ENCODE results near the gene SMNDC1.
"Not testable (repeated sequence)": the region's sequence is repeated elsewhere in the genome, so short reads cannot be mapped to it uniquely, and the experiment has no call there.

SMNDC1 gene

DNA sequence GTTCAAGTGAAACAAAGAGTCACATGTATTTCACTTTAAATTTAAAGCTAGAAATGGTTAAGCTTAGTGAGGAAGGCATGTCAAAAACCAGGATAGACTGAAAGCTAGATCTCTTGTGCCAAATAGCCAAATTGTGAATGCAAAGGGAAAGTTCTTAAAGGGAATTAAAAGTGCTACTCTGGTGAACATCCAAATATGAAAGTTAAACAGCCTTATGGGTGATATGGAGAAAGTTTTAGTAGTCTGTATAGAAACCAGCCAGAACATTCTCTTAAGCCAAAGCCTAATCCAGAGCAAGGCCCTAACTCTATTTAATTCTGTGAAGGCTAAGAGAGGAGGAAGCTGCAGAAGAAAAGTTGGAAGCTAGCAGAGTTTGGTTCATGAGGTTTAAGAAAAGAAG is 50.3 kb downstream of the SMNDC1 start:
- Histone ChIP-seq H2AK5ac (ENCODE audit: low read length) (no peak overlapping the region), H4K8ac (ENCODE audit: low read depth, low read length) (no peak overlapping the region), H4K5ac (ENCODE audit: low read length) (no peak overlapping the region), H3K79me1 (ENCODE audit: low read length) (no peaks in the 10 kb centered on the region), H3K36me3 (ENCODE audit: control insufficient read depth, insufficient read depth, low read length) (no peaks in the 10 kb centered on the region), H2BK120ac (ENCODE audit: low read depth, low read length) (no peak overlapping the region), H3K4me3 (ENCODE audit: low read length) (no peak overlapping the region), H3K4ac (ENCODE audit: low read depth, low read length) (no peak overlapping the region), H3K23ac (ENCODE audit: low read length) (no peak overlapping the region), H3K56ac (ENCODE audit: low read length) (no peak overlapping the region), H3K18ac (ENCODE audit: low read length) (no peak overlapping the region), H2BK15ac (replicated peaks; ENCODE audit: low read depth) (no peak overlapping the region), H3K9ac (ENCODE audit: low read length) (no peak overlapping the region), H2BK5ac (ENCODE audit: low read length) (no peak overlapping the region), H3K4me1 (ENCODE audit: control insufficient read depth, low read depth, low read length) (no peaks in the 10 kb centered on the region), H3K4me2 (ENCODE audit: low read length) (no peak overlapping the region), H3K79me2 (ENCODE audit: control insufficient read depth, insufficient read depth, low read length) (no peaks in the 10 kb centered on the region), H3K27me3 (ENCODE audit: insufficient read depth, low read length, poor library complexity) (no peaks in the 10 kb centered on the region), H3K27ac (ENCODE audit: low read depth, low read length) (no peak overlapping the region)
- DNase-seq: no peak

DNA sequence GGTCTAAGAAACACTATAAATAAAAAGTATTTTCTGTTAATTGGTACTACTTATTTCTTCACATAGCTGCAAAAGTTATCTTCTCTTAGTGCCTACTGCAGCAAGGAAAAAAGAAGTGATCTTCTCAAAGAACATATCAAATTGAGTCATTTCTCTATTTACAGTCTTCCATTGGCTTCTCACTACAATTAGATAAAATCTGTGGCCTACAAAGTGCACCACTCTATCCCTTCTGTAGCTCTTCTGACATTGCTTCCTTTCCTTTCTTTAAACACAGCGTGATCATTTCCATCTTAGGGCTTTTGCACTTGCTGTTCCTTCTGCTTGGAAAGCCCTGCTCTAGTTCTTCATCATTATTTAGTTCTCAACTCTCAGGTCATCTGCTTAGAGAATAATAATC is 52.6 kb downstream of the SMNDC1 start:
- Histone ChIP-seq H3K79me1 (ENCODE audit: low read length) (no peaks in the 10 kb centered on the region), H3K4me2 (ENCODE audit: low read length) (no peak overlapping the region), H4K5ac (ENCODE audit: low read length) (no peak overlapping the region), H2AK5ac (ENCODE audit: low read length) (no peak overlapping the region), H3K4me1 (ENCODE audit: control insufficient read depth, low read depth, low read length) (no peaks in the 10 kb centered on the region), H3K79me2 (ENCODE audit: control insufficient read depth, insufficient read depth, low read length) (no peaks in the 10 kb centered on the region), H3K9ac (ENCODE audit: low read length) (no peak overlapping the region), H3K56ac (ENCODE audit: low read length) (no peak overlapping the region), H4K8ac (ENCODE audit: low read depth, low read length) (no peak overlapping the region), H2BK5ac (ENCODE audit: low read length) (no peak overlapping the region), H3K27me3 (ENCODE audit: insufficient read depth, low read length, poor library complexity) (no peaks in the 10 kb centered on the region), H2BK15ac (replicated peaks; ENCODE audit: low read depth) (no peak overlapping the region), H3K18ac (ENCODE audit: low read length) (no peak overlapping the region), H3K4me3 (ENCODE audit: low read length) (no peak overlapping the region), H3K36me3 (ENCODE audit: control insufficient read depth, insufficient read depth, low read length) (no peaks in the 10 kb centered on the region), H3K27ac (ENCODE audit: low read depth, low read length) (no peak overlapping the region), H3K4ac (ENCODE audit: low read depth, low read length) (no peak overlapping the region), H3K23ac (ENCODE audit: low read length) (no peak overlapping the region), H2BK120ac (ENCODE audit: low read depth, low read length) (no peak overlapping the region)
- no CpG with 5 or more reads among the region's 1 CpG for whole genome bisulfite sequencing (ENCODE audit: extremely low coverage, insufficient coverage, low lambda C conversion rate)
- no peak for DNase-seq

DNA sequence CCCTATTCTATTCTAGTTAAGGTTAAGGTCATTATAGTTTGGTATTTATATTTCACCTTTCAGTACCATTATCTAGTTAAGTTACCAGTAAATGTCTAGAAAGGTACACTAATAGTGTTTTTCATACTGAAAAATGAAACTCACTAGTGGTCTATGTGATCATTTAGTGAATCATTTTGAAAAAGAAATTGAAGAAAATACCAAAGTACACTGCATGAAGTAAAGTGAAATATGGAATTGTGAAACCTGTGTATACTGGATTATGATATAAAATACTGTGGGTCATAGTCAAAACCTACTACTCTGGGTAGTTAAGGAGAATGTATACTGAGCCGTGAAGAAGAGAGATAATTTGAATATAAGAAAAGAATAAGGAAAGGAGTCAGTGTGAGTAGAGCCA is 53.3 kb downstream of the SMNDC1 start:
- H2BK15ac ChIP-seq (replicated peaks; ENCODE audit: low read depth); H3K56ac ChIP-seq (ENCODE audit: low read length); H2AK5ac ChIP-seq (ENCODE audit: low read length); H3K27ac ChIP-seq (ENCODE audit: low read depth, low read length); H3K79me2 ChIP-seq (ENCODE audit: control insufficient read depth, insufficient read depth, low read length); H3K27me3 ChIP-seq (ENCODE audit: insufficient read depth, low read length, poor library complexity); H4K5ac ChIP-seq (ENCODE audit: low read length); H3K18ac ChIP-seq (ENCODE audit: low read length); H2BK5ac ChIP-seq (ENCODE audit: low read length); H3K9ac ChIP-seq (ENCODE audit: low read length); H3K4me3 ChIP-seq (ENCODE audit: low read length); H3K4me2 ChIP-seq (ENCODE audit: low read length); DNase-seq; H3K4me1 ChIP-seq (ENCODE audit: control insufficient read depth, low read depth, low read length); H4K8ac ChIP-seq (ENCODE audit: low read depth, low read length); H3K4ac ChIP-seq (ENCODE audit: low read depth, low read length); H2BK120ac ChIP-seq (ENCODE audit: low read depth, low read length); H3K23ac ChIP-seq (ENCODE audit: low read length); H3K79me1 ChIP-seq (ENCODE audit: low read length); H3K36me3 ChIP-seq (ENCODE audit: control insufficient read depth, insufficient read depth, low read length): not testable (repeated sequence)
- WGBS (ENCODE audit: extremely low coverage, insufficient coverage, low lambda C conversion rate): 100% methylated on average over 1 of the region's 1 CpG

DNA sequence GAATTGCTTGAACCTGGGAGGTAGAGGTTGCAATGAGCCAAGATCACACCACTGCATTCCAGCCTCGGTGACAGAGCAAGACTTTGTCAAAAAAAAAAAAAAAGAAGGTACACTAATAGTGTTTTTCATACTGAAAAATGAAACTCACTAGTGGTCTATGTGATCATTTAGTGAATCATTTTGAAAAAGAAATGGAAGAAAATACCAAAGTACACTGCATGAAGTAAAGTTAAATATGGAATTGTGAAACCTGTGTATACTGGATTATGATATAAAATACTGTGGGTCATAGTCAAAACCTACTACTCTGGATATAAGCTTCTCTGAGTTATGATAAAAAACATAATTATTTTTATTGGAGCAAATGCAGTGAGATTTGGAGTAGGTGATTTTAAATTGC is 55.2 kb downstream of the SMNDC1 start:
- not testable (repeated sequence) for H3K4ac ChIP-seq (ENCODE audit: low read depth, low read length); H3K23ac ChIP-seq (ENCODE audit: low read length); H2BK120ac ChIP-seq (ENCODE audit: low read depth, low read length); H2BK15ac ChIP-seq (replicated peaks; ENCODE audit: low read depth); DNase-seq; H4K8ac ChIP-seq (ENCODE audit: low read depth, low read length); H3K4me1 ChIP-seq (ENCODE audit: control insufficient read depth, low read depth, low read length); H3K9ac ChIP-seq (ENCODE audit: low read length); H3K4me2 ChIP-seq (ENCODE audit: low read length); H4K5ac ChIP-seq (ENCODE audit: low read length); H3K79me1 ChIP-seq (ENCODE audit: low read length); H3K56ac ChIP-seq (ENCODE audit: low read length); H3K79me2 ChIP-seq (ENCODE audit: control insufficient read depth, insufficient read depth, low read length); H2BK5ac ChIP-seq (ENCODE audit: low read length); H3K18ac ChIP-seq (ENCODE audit: low read length); H3K36me3 ChIP-seq (ENCODE audit: control insufficient read depth, insufficient read depth, low read length); H2AK5ac ChIP-seq (ENCODE audit: low read length); H3K4me3 ChIP-seq (ENCODE audit: low read length); H3K27ac ChIP-seq (ENCODE audit: low read depth, low read length); H3K27me3 ChIP-seq (ENCODE audit: insufficient read depth, low read length, poor library complexity)
- WGBS (ENCODE audit: extremely low coverage, insufficient coverage, low lambda C conversion rate): no CpG with 5 or more reads among the region's 1 CpG

DNA sequence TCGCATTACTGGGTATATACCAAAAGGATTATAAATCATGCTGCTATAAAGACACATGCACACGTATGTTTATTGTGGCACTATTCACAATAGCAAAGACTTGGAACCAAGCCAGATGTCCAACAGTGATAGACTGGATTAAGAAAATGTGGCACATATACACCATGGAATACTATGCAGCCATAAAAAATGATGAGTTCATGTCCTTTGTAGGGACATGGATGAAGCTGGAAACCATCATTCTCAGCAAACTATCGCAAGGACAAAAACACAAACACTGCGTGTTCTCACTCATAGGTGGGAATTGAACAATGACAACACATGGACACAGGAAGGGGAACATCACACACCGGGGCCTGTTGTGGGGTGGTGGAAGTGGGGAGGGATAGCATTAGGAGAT is 56.9 kb downstream of the SMNDC1 start:
- H3K79me2 ChIP-seq (ENCODE audit: control insufficient read depth, insufficient read depth, low read length); H2BK120ac ChIP-seq (ENCODE audit: low read depth, low read length); H3K56ac ChIP-seq (ENCODE audit: low read length); H3K4me1 ChIP-seq (ENCODE audit: control insufficient read depth, low read depth, low read length); H4K5ac ChIP-seq (ENCODE audit: low read length); H3K4me3 ChIP-seq (ENCODE audit: low read length); H3K79me1 ChIP-seq (ENCODE audit: low read length); H3K18ac ChIP-seq (ENCODE audit: low read length); H3K9ac ChIP-seq (ENCODE audit: low read length); H3K4me2 ChIP-seq (ENCODE audit: low read length); H3K36me3 ChIP-seq (ENCODE audit: control insufficient read depth, insufficient read depth, low read length); H3K23ac ChIP-seq (ENCODE audit: low read length); H4K8ac ChIP-seq (ENCODE audit: low read depth, low read length); H2BK5ac ChIP-seq (ENCODE audit: low read length); H3K4ac ChIP-seq (ENCODE audit: low read depth, low read length); H3K27ac ChIP-seq (ENCODE audit: low read depth, low read length); H3K27me3 ChIP-seq (ENCODE audit: insufficient read depth, low read length, poor library complexity); H2BK15ac ChIP-seq (replicated peaks; ENCODE audit: low read depth); H2AK5ac ChIP-seq (ENCODE audit: low read length); DNase-seq: not testable (repeated sequence)
- WGBS (ENCODE audit: extremely low coverage, insufficient coverage, low lambda C conversion rate): no CpG with 5 or more reads among the region's 5 CpGs

DNA sequence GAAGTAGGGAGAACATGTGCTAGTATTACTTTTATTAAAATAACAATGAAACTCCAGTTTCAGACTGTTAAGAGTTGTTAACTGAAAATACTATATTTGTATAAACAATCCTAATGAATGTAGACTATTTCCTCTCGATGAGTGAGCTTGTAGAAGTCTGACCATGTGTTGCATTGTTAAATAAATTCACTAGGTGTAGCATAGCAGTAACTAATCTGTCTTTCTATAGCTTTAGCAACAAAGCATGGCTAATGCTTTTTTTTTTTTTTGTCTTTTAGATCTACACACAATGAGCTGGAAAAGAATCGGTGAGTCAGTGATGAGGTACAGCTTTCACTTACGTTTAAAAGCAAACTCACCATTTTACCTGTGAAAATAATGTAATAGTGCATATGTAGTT is 60.2 kb downstream of the SMNDC1 start:
- H3K79me1 ChIP-seq (ENCODE audit: low read length): no peaks in the 10 kb centered on the region
- no peaks in the 10 kb centered on the region for H3K36me3 ChIP-seq (ENCODE audit: control insufficient read depth, insufficient read depth, low read length)
- WGBS (ENCODE audit: extremely low coverage, insufficient coverage, low lambda C conversion rate): no CpG with 5 or more reads among the region's 3 CpGs
- H3K4ac ChIP-seq (ENCODE audit: low read depth, low read length): no peak overlapping the region
- no peak overlapping the region for H3K56ac ChIP-seq (ENCODE audit: low read length)
- no peak overlapping the region for H3K4me2 ChIP-seq (ENCODE audit: low read length)
- no peak overlapping the region for H3K27ac ChIP-seq (ENCODE audit: low read depth, low read length)
- no peak overlapping the region for H2BK5ac ChIP-seq (ENCODE audit: low read length)
- no peak overlapping the region for H4K8ac ChIP-seq (ENCODE audit: low read depth, low read length)
- H3K9ac ChIP-seq (ENCODE audit: low read length): no peak overlapping the region
- peaks cover 5% of the 10 kb centered on the region for H3K4me1 ChIP-seq (ENCODE audit: control insufficient read depth, low read depth, low read length)
- DNase-seq: peak; percentile 8
- H4K5ac ChIP-seq (ENCODE audit: low read length): no peak overlapping the region
- no peak overlapping the region for H3K18ac ChIP-seq (ENCODE audit: low read length)
- H3K23ac ChIP-seq (ENCODE audit: low read length): no peak overlapping the region
- no peaks in the 10 kb centered on the region for H3K79me2 ChIP-seq (ENCODE audit: control insufficient read depth, insufficient read depth, low read length)
- no peak overlapping the region for H3K4me3 ChIP-seq (ENCODE audit: low read length)
- H2BK15ac ChIP-seq (replicated peaks; ENCODE audit: low read depth): no peak overlapping the region
- no peak overlapping the region for H2BK120ac ChIP-seq (ENCODE audit: low read depth, low read length)
- no peaks in the 10 kb centered on the region for H3K27me3 ChIP-seq (ENCODE audit: insufficient read depth, low read length, poor library complexity)
- H2AK5ac ChIP-seq (ENCODE audit: low read length): no peak overlapping the region
